ENCODE results near the gene PHF10.

GRCh38 chr6:169709293-169709692, 15.0 kb downstream of the PHF10 start:
- TF ChIP-seq POLR2AphosphoS5 (IDR thresholded peaks at IDR 0.05; ENCODE audit: borderline replicate concordance, low read depth, low read length) (no peak), EZH2 (IDR thresholded peaks at IDR 0.05) (no peak), FOXP2 (optimal IDR thresholded peaks at IDR 0.05; ENCODE audit: control extremely low read depth, extremely low read length, insufficient read depth) (no peak)

Measured in SK-N-MC (cell line).